COR-L47 (cell line): ENCODE measurements around the gene ELMO3.

Experiments
- DNase-seq: peaks from one replicate; lab custom pipeline; 2025; lab: John Stamatoyannopoulos, UW

ELMO3 gene

DNA sequence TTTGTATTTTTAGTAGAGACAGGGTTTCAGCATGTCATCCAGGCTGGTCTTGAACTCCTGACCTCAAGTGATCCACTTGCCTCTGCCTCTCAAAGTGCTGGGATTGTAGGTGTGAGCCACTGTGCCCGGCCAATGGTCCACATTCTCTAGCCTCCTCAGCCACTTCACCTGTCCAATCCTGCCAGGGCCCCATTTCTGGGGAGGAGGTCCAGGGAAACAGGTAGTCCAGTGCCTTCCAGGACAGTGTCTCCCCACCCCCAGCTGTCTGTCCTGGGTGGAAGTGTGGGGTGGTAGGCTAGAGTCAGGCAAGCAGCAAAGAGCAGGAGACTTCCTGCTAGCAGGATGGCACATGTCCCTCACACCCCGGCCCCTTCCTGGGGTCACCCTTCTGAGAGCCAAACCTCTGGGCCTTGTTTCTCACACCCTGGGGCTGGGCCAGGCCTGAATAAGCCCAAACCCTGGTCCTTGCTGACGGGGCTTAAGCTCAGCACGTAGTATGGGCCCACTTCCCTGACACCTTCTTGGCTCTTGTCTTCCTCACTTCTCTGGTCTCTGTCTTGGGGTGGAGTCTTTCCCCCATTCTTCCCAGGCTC, 43.3 kb downstream of the ELMO3 start:
- DNase-seq = no peak

GRCh38 chr16:67243481-67243880, 44.5 kb downstream of the ELMO3 start:
- DNase-seq = no peak

DNA sequence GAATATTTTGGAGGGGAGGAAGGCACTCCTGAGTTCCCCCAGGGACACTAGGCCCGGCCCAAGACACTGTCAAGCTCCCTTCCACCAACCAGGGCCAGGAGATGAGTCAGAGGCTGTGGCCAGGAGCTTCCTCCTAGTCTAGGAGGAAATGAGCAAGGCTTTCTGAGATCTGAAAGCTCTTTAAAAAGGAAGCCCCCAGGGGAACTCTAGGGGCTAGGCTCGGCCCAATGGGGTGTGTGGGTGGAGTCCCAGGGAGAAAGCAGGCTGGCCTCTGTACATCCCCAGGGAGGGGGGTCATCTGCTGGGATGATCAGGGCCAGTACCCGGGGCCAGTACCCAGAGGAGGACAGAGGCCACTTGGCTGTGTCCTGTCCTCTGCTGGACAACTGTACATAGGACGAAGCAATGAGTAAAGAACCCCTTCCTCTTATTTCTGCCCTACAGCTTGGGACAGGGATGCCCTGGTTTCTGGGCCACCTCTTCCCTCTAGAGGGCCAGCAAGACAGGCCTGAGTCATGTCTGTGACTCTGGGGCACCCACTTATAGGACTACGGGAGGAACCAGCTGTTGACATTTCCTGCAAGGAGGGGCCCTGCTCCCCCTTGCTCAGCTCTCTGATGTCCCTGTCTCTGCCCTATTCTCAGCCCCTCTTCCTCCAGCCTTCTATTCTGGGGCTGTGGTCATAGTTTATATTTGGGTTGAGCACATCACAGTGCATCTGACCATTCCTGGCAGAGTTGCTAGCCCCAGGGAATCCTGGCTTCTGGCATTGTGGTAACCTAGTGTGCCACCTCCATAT, 45.7 kb downstream of the ELMO3 start:
- DNase-seq = no peak

- DNase-seq = no peak
Measured at GRCh38 chr16:67245186-67245585, 46.3 kb downstream of the ELMO3 start.

DNA sequence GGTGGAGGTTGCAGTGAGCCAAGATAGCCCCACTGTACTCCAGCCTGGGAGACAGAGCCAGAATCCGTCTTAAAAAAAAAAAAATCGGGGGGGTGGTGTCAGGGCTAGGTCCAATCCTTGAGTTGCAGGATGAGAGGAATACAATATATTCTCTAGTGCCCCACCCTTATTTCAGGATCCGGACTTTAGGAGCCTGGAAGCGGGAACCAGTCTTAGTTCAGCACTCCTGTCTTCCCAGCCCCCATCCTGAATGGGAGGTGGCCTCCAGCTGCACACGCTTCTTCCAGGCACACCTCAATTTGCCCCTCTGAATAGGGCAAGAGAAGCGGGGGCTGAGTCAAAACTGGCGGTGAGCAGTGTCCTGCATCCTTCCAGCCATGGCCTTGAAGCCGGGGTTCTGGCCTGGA, 46.7 kb downstream of the ELMO3 start:
- DNase-seq = no peak

DNA sequence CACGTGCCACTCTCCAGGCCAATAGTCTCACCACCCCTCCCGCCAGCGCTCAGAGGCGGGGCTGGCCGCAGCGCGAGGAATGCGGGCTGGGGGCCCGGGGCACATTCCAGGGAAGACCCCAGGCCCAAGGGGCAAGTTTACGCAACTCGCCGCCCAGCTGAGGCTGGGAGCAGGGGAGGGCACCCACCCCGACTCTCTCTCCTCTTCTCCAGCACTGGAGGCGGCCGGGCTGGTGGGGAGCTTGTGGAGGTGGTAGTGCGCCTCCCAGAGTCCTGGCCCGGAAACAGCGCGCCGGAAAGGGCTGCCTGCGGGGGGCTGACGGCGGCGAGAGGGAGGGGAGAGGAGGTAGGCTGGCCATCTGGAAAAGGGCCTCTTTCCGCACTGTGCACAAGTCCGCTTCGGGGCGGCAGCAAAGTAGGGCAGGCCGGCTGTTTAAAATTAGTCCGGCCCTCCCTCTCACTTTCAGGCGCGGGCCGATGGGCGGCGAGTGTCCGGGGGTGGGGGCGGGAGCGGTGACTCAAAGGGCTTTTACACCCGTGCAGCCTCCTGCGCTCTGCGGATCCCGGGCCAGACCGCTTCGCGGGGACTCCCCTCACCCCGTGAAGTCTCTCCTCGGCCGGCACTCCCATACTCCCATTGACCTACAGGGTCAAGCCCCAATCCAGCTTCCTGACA, 47.3 kb downstream of the ELMO3 start:
- DNase-seq = peak; percentile 40

DNA sequence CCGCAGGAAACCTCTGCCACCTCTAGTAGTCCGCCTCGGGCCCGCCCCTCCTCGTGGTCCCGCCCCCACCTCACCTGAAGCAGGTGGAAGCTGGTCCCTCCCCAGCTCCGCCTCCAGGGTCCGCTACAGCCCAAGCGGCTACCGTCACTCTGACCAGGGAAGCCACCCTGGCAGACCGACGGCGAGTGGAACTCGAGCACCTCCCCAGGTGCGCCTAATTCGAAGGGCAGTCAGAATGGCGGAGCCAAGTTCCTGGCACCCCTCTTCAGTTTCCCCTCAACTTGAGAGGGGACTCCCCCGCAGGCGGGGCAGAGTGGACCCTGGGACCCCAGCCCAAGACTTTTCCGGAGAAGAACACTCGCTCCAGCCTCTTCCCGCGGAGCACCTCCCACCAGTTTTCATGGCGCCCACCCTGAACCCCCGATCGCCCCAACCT, 47.8 kb downstream of the ELMO3 start:
- peak; percentile 66 for DNase-seq

- DNase-seq = peak; percentile 88
Measured at GRCh38 chr16:67247192-67248072, 48.5 kb downstream of the ELMO3 start, which contains the start of gene FHOD1. Gene FHOD1 (minus strand): TSS chr16:67247481. CDS start chr16:67247410, 71 bp downstream.

DNA sequence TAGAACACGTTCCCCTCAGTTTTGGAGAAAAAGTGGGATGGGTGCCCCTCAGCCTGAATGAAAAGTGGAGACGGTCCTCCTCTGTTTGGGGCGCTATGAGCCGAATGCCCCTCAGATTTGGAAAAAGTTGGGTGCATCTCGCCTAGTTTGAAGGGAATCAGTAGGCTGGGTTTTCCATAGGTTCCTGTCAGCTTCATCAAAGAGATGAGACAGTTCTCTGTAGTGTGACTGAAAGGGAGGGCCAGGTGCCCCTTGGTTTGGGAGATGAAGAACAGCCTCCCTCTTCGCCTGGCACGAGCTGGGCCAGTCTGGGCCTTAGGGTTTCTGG, 49.1 kb downstream of the ELMO3 start:
- DNase-seq = no peak

DNA sequence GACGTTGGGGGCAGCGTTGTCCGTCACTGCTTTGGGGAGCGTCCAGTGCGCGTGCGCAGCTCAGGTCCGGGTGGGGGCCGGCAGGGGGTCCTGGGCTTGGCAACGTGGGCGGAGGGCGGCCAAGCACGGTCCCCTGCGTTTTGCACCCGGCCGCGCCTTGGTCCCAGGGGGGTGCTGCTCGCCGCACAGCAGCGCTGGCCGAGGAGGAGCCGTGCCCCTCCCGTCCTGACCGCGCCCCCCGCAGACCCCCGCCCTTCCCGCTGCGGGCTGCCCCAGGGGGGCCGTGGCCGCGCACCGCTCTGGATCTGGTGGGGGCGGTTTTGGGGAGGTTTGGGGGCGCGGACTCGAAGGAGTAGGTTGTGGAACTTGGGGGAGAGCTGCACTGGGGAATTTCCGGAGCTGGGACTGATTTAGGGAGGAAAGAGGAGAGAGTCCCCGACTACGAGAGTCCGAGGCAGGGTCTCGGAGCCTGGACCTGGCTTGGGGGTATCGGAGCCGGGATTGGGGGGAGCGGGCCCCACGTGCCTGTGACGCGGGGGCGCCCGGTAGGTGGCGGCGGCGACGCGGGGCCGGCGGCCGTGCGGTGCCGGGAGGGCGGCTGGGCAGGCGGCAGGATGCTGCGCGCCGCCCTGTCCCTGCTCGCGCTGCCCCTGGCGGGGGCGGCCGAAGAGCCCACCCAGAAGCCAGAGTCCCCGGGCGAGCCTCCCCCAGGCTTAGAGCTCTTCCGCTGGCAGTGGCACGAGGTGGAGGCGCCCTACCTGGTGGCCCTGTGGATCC, 49.7 kb downstream of the ELMO3 start, which contains the start of gene SLC9A5:
Gene SLC9A5 (plus strand): TSS at position 579 of the 777 bp plus-strand sequence. CDS start 36 bp downstream, at position 615.
- peak; percentile 40 for DNase-seq

- DNase-seq = no peak
Measured at GRCh38 chr16:67249178-67250044, 50.5 kb downstream of the ELMO3 start.

GRCh38 chr16:67250045-67250327, 51.1 kb downstream of the ELMO3 start:
- no peak for DNase-seq

- no peak for DNase-seq
Measured at GRCh38 chr16:67252609-67253497, 53.9 kb downstream of the ELMO3 start.
